SH-SY5Y (cell line): Measurements from ENCODE around the gene MAP4K1.

Experiments
- GATA2 ChIP-seq: IDR thresholded peaks from 2 replicates; pipeline ENCODE4 v1.6.1; 2011; ENCODE audit warnings: mild to moderate bottlenecking, low read depth, low read length
- GATA3 ChIP-seq: IDR thresholded peaks from 2 replicates; pipeline ENCODE4 v1.6.1; 2011; ENCODE audit warnings: low read depth, mild to moderate bottlenecking, low read length, moderate library complexity

- TF ChIP-seq GATA2 (no peak), GATA3 (no peak)
These were observed 29.7 kb downstream of the MAP4K1 start for GRCh38 chr19:38588041-38588440.
